22Rv1 (cell line): ENCODE measurements around the gene ANK3.

ENCODE experiments used
- CTCF ChIP-seq: fragments of 450-650 bp; IDR thresholded peaks from 2 replicates; pipeline ENCODE4 v1.5.1; 2017; ENCODE audit warnings: mild to moderate bottlenecking
- ZFX ChIP-seq: fragments of 450-650 bp; IDR thresholded peaks from 2 replicates; pipeline ENCODE4 v1.6.1; 2017; ENCODE audit warnings: antibody characterized with exemption, borderline replicate concordance

GRCh38 chr10:59977486-59977885 is 412.2 kb downstream of the ANK3 start:
- TF ChIP-seq CTCF (no peak), ZFX (no peak)
